Naive thymus-derived CD4-positive, alpha-beta T cell (primary cell): ENCODE results near the gene ANGPT4. TPM values are rescaled to one million over a fixed set of nuclear protein-coding genes. Genes with fewer than 3 reads are reported as not detected.

Experiments
- ATAC-seq: fragments of 150-1000 bp; cut with Tn5 transposase; 2 replicates; pipeline ENCODE4 v1.10.0; 2021; ENCODE audit warnings: mild to moderate bottlenecking, moderate library complexity
- CTCF ChIA-PET: fragments of 350-600 bp; sonication (Branson Sonifier 250); formaldehyde crosslinking; loops from one replicate; lab custom pipeline; 2021; ENCODE audit warnings: antibody characterized with exemption; lab: Charles Lee
- POLR2A ChIA-PET: fragments of 350-600 bp; sonication (Branson Sonifier 250); formaldehyde crosslinking; loops from one replicate; lab custom pipeline; 2021; ENCODE audit warnings: antibody characterized with exemption, inconsistent platforms; lab: Charles Lee
- DNase-seq, 9 donors: peaks; one replicate each; pipeline versions ENCODE4 v3.0.0 to v3.0.0-alpha.2; 2020 to 2022; ENCODE audit warnings: mixed read lengths in 1 of 9
- H3K27ac ChIP-seq: one replicate; pipeline ENCODE4 v1.7.0; 2013; ENCODE audit warnings: mild to moderate bottlenecking, low read depth, low read length, moderate library complexity
- H3K27me3 ChIP-seq, 2 donors: one replicate each; pipeline ENCODE4 v1.7.0; 2013; ENCODE audit warnings: low read length in 2 of 2, mild to moderate bottlenecking in 2 of 2, moderate library complexity in 2 of 2; ENCODE audit not compliant: control insufficient read depth in 2 of 2, insufficient read depth in 2 of 2
- H3K36me3 ChIP-seq, 3 experiments: 1 replicate in 2 of 3; 2 replicates in 1 of 3; pipeline ENCODE4 v1.7.0; 2013; ENCODE audit warnings: low read length in 3 of 3, mild to moderate bottlenecking in 3 of 3, moderate library complexity in 1 of 3; ENCODE audit not compliant: insufficient read depth in 3 of 3, control insufficient read depth in 2 of 3
- H3K4me1 ChIP-seq, 2 donors: one replicate each; pipeline ENCODE4 v1.7.0; 2013; ENCODE audit warnings: low read length in 2 of 2, mild to moderate bottlenecking in 2 of 2, moderate library complexity in 1 of 2; ENCODE audit not compliant: control insufficient read depth in 2 of 2, insufficient read depth in 2 of 2
- H3K4me3 ChIP-seq: 2 replicates; pipeline ENCODE4 v1.7.0; 2013; ENCODE audit warnings: mild to moderate bottlenecking, low read length
- H3K9me3 ChIP-seq, 3 experiments: 1 replicate in 2 of 3; 2 replicates in 1 of 3; pipeline ENCODE4 v1.7.0; 2013; ENCODE audit warnings: low read length in 3 of 3; ENCODE audit not compliant: control insufficient read depth in 2 of 3
- H3K27ac Mint-ChIP-seq, 9 donors: one replicate each; pipeline ENCODE4 v1.8.0; 2020 to 2022; ENCODE audit warnings: mixed read lengths in 9 of 9, mild to moderate bottlenecking in 8 of 9, moderate library complexity in 5 of 9, inconsistent platforms in 2 of 9
- H3K27me3 Mint-ChIP-seq, 5 donors: one replicate each; pipeline ENCODE4 v1.8.0; 2021 to 2022; ENCODE audit warnings: mixed read lengths in 5 of 5, mild to moderate bottlenecking in 1 of 5
- H3K36me3 Mint-ChIP-seq, 5 donors: one replicate each; pipeline ENCODE4 v1.8.0; 2020 to 2022; ENCODE audit warnings: mixed read lengths in 5 of 5, mild to moderate bottlenecking in 3 of 5, inconsistent platforms in 1 of 5
- H3K4me1 Mint-ChIP-seq, 7 donors: one replicate each; pipeline ENCODE4 v1.8.0; 2020 to 2022; ENCODE audit warnings: mixed read lengths in 7 of 7, mild to moderate bottlenecking in 3 of 7, inconsistent platforms in 1 of 7
- H3K4me3 Mint-ChIP-seq, 10 donors: one replicate each; pipeline ENCODE4 v1.8.0; 2020 to 2022; ENCODE audit warnings: mild to moderate bottlenecking in 10 of 10, mixed read lengths in 10 of 10, moderate library complexity in 6 of 10, inconsistent platforms in 2 of 10
- H3K9me3 Mint-ChIP-seq, 11 donors: one replicate each; pipeline ENCODE4 v1.8.0; 2020 to 2022; ENCODE audit warnings: mixed read lengths in 11 of 11, mild to moderate bottlenecking in 4 of 11, inconsistent platforms in 1 of 11, moderate library complexity in 1 of 11
- intact Hi-C, 2 donors: fragments of 100-400 bp; cut with micrococcal nuclease; formaldehyde crosslinking; loops; one replicate each; pipeline ENCODE4 v1.15.1; 2023
- polyA plus RNA-seq, 2 donors: library from polyadenylated mRNA; unstranded; fragments of 300-500 nt; fragmentation: Illumina TruSeq; gene quantifications; one replicate each; pipeline ENCODE4 v1.2.3, GENCODE V29; 2021
- total RNA-seq, 6 experiments: library from RNA in 5 of 6; stranded (reverse) in 5 of 6; gene quantifications; 1 replicate in 5 of 6; 2 replicates in 1 of 6; pipeline ENCODE4 v1.2.3 and lab custom pipeline; 2021 to 2026

Gene ANGPT4
- total and polyA plus RNA-seq, 7 experiments from 2014 or later: not detected

DNA sequence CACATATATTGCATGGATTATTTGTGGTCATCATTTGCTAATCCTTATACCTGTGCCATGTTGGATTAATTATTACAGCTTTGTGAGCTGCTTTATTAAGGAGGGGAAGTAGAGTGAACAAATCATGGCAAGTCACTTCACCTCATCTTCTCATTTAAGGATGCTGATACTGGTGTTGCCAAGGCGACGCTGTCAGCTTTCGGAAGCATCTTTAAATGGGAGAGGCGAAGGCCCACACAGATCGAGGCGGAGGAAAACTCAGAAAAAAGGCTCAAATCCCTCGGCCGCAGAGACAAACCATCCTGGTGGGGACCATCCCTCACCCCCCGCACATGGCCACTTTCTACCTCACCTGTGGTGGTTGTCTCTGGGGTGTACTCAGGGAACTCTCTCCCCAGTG, 47.9 kb downstream of the ANGPT4 start:
- ATAC-seq (no peak), DNase-seq (no peak)
- no peak overlapping the region for H3K27ac ChIP-seq
- H3K27me3 ChIP-seq: no peaks in the 10 kb centered on the region
- H3K4me1 Mint-ChIP-seq: peaks cover 0 to 6% (median under 1%) of the 10 kb centered on the region in 7 donors
- POLR2A ChIA-PET: no interaction called here
- H3K36me3 ChIP-seq: no peaks in the 10 kb centered on the region
- peak overlapping the region in 1 of 9 donors; percentile 65 for H3K27ac Mint-ChIP-seq
- intact Hi-C loops: no loop called here
- no peak overlapping the region for H3K4me3 ChIP-seq
- peaks cover 0 to 2% (median 0%) of the 10 kb centered on the region in 11 donors for H3K9me3 Mint-ChIP-seq
- CTCF ChIA-PET: no interaction called here
- H3K9me3 ChIP-seq: no peaks in the 10 kb centered on the region
- no peaks in the 10 kb centered on the region for H3K4me1 ChIP-seq
- peaks cover 0 to 7% (median under 1%) of the 10 kb centered on the region in 5 donors for H3K27me3 Mint-ChIP-seq
- peaks cover 0 to 2% (median 0%) of the 10 kb centered on the region in 5 donors for H3K36me3 Mint-ChIP-seq
- H3K4me3 Mint-ChIP-seq: no peak overlapping the region

DNA sequence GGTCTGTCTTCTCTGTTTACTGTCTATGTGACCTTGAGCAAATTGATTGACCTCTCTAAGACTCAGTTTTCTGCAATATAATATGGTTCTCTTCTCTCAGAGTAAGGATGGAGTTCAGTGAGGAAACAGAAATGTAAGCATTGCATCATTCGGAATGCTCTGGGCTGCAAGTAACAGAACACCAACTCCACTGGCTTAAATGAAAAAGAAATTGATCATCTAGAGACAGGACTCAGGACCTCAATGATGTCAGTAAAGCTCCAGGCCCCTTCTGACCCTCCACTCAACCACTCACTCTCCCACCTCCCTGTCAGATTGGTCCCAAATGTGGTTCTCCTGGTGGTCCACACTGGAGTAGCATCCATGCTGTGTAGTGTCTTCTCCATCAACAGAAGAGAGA, 50.7 kb downstream of the ANGPT4 start:
- Histone ChIP-seq H3K4me1 (no peaks in the 10 kb centered on the region), H3K27ac (no peak overlapping the region), H3K36me3 (no peaks in the 10 kb centered on the region), H3K4me3 (no peak overlapping the region), H3K9me3 (no peaks in the 10 kb centered on the region), H3K27me3 (no peaks in the 10 kb centered on the region)
- ChIA-PET CTCF (no interaction called here), POLR2A (interaction anchor here (0.7 kb wide), 1 partner anchor 16 kb away, joined by 3 read pairs; no protein-coding TSS in a partner anchor)
- Mint-ChIP-seq H3K9me3 (peaks cover 0 to 2% (median 0%) of the 10 kb centered on the region in 11 donors), H3K4me3 (no peak overlapping the region), H3K36me3 (peaks cover 0 to 3% (median 0%) of the 10 kb centered on the region in 5 donors), H3K27ac (peak overlapping the region in 1 of 9 donors; percentile 3), H3K27me3 (peaks cover 0 to 7% (median 0%) of the 10 kb centered on the region in 5 donors), H3K4me1 (peaks cover 0 to 19% (median under 1%) of the 10 kb centered on the region in 7 donors)
- intact Hi-C loops: no loop called here
- DNase-seq (no peak), ATAC-seq (no peak)

DNA sequence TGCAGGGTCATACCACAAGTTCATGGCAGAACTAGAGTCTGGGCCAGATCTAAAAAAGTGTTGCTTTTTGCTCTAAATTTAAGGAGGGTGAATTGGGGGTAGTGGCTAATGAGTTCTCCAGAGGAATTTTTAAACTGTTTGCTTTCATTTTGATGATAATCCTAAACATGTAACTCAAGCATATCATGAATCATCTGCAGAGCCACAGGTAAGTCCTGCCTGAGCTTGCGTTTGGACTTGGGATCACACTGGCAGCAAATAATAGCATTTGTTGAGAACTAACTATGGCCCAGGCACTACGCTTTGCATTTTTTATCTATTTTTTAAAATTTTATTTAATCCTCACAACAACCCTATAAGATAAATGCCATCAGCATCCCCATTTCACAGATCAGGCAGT, 55.2 kb downstream of the ANGPT4 start:
- intact Hi-C loops: loop anchor here in 1 of 2 donors (2.0 kb wide), 1 partner anchor 14 kb away; no protein-coding TSS in a partner anchor
- Histone ChIP-seq H3K4me1 (peaks cover 10 to 19% of the 10 kb centered on the region in 2 donors), H3K27ac (no peak overlapping the region), H3K36me3 (no peaks in the 10 kb centered on the region), H3K4me3 (no peak overlapping the region), H3K27me3 (no peaks in the 10 kb centered on the region), H3K9me3 (no peaks in the 10 kb centered on the region)
- peaks cover 0 to 19% (median 0%) of the 10 kb centered on the region in 5 donors for H3K36me3 Mint-ChIP-seq
- ATAC-seq (no peak), DNase-seq (no peak)
- H3K27me3 Mint-ChIP-seq: peaks cover 0 to 5% (median 0%) of the 10 kb centered on the region in 5 donors
- peaks cover 19 to 62% (median 30%) of the 10 kb centered on the region in 7 donors for H3K4me1 Mint-ChIP-seq
- POLR2A ChIA-PET: no interaction called here
- CTCF ChIA-PET: no interaction called here
- H3K9me3 Mint-ChIP-seq: no peaks in the 10 kb centered on the region
- no peak overlapping the region for H3K27ac Mint-ChIP-seq
- H3K4me3 Mint-ChIP-seq: no peak overlapping the region

DNA sequence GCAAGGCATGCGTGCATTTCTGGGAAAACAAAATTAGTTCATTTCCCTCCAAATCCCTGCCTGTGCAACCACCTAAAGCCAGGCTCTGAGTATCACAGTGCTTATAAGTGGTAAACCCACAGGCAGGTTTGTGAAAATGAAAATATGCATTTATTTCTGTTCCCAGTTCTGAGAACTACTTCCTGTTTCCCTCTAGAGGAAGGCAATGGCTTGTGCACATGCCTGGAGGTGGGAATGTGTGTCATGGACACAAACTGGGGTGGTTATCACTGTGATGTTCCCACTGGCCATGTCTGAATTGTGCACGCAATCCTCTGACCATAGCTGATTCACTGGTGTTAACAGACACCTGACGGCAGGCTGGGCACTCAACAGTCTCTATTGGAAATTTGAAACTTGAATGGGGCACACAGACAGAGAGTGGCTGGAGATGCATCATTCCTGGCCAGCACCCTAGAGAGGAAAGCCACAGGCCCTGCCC, 56.3 kb downstream of the ANGPT4 start:
- ATAC-seq (no peak), DNase-seq (no peak)
- Histone ChIP-seq H3K4me1 (peaks cover 14 to 27% of the 10 kb centered on the region in 2 donors), H3K9me3 (no peaks in the 10 kb centered on the region), H3K36me3 (no peaks in the 10 kb centered on the region), H3K27ac (no peak overlapping the region), H3K4me3 (no peak overlapping the region), H3K27me3 (no peaks in the 10 kb centered on the region)
- ChIA-PET POLR2A (interaction anchor here (1.6 kb wide), 1 partner anchor 16 kb away, joined by 6 read pairs; no protein-coding TSS in a partner anchor), CTCF (interaction anchor here (0.9 kb wide), 1 partner anchor 96 kb away, joined by 3 read pairs; no protein-coding TSS in a partner anchor)
- Mint-ChIP-seq H3K4me3 (peak overlapping the region in 1 of 10 donors; percentile 71), H3K27me3 (no peaks in the 10 kb centered on the region), H3K9me3 (no peaks in the 10 kb centered on the region), H3K4me1 (peaks cover 23 to 70% (median 41%) of the 10 kb centered on the region in 7 donors), H3K27ac (peak overlapping the region in 2 of 9 donors; percentile 76 to 81), H3K36me3 (peaks cover 0 to 19% (median 0%) of the 10 kb centered on the region in 5 donors)
- intact Hi-C loops: loop anchor here in 1 of 2 donors (2.0 kb wide), 1 partner anchor 13 kb away; no protein-coding TSS in a partner anchor

DNA sequence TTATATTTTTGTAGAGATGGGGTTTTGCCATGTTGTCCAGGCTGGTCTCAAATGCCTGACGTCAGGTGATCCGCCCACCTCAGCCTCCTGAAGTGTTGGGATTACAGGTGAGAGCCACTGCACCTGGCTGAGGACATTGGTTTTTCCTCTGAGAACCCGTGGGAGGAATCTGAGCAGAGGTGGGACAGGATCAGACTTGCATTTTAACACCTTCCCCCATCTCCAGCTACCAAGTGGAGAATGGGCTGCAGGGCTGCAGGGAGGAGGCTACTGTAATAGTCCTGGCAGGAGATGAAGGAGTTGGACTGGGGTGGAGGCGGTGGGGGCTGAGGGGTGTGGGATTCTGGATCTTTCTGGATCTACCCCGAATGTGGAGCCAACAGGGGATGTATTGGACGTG, 58.1 kb downstream of the ANGPT4 start:
- ATAC-seq (no peak), DNase-seq (no peak)
- no peaks in the 10 kb centered on the region for H3K9me3 ChIP-seq
- Mint-ChIP-seq H3K4me3 (peak overlapping the region in 2 of 10 donors; percentile 6 to 16), H3K9me3 (peaks cover 0 to 2% (median 0%) of the 10 kb centered on the region in 11 donors), H3K27ac (peak overlapping the region in 5 of 9 donors; percentile 3 to 71 (median 41)), H3K36me3 (peaks cover 0 to 26% (median 4%) of the 10 kb centered on the region in 5 donors), H3K4me1 (peaks cover 29 to 78% (median 56%) of the 10 kb centered on the region in 7 donors), H3K27me3 (no peaks in the 10 kb centered on the region)
- intact Hi-C loops: no loop called here
- no peaks in the 10 kb centered on the region for H3K27me3 ChIP-seq
- no peak overlapping the region for H3K4me3 ChIP-seq
- peaks cover 14 to 27% of the 10 kb centered on the region in 2 donors for H3K4me1 ChIP-seq
- ChIA-PET POLR2A (interaction anchor here (3.0 kb wide), 1 partner anchor 11 kb away, joined by 13 read pairs; no protein-coding TSS in a partner anchor), CTCF (no interaction called here)
- H3K36me3 ChIP-seq: no peaks in the 10 kb centered on the region
- H3K27ac ChIP-seq: no peak overlapping the region

DNA sequence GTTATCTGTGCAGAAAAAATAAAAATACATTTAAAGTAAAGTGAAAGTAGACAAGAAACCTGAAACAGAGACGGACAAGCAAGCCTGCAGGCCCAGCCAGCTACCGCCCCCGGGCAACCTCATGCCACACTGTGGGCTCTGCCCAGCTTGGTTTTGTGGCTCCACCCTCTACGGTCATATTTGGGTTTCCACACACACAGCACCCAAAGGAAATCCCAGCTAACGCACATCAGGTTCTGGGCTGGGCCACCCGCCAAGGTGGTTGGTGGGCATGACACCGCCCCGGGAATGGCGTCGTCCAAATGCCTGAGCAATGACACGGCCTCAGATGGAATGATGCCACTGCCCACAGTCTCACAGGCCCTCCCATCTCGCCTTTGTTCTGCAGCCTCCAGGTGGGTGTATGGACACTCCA, 59.8 kb downstream of the ANGPT4 start:
- ATAC-seq (peak; percentile 82), DNase-seq (peak in 7 of 9 donors; percentile 22 to 52 (median 39))
- intact Hi-C loops: no loop called here
- peaks cover 39 to 88% (median 71%) of the 10 kb centered on the region in 7 donors for H3K4me1 Mint-ChIP-seq
- peak overlapping the region; percentile 45 to 77 (median 66) for H3K4me3 Mint-ChIP-seq
- H3K27me3 ChIP-seq: no peaks in the 10 kb centered on the region
- H3K27ac Mint-ChIP-seq: peak overlapping the region; percentile 64 to 91 (median 80)
- H3K27ac ChIP-seq: peak overlapping the region; percentile 51
- no peaks in the 10 kb centered on the region for H3K9me3 ChIP-seq
- H3K36me3 Mint-ChIP-seq: peaks cover 0 to 37% (median 4%) of the 10 kb centered on the region in 5 donors
- H3K36me3 ChIP-seq: no peaks in the 10 kb centered on the region
- CTCF ChIA-PET: no interaction called here
- H3K4me1 ChIP-seq: peaks cover 14 to 34% of the 10 kb centered on the region in 2 donors
- POLR2A ChIA-PET: interaction anchor here (0.9 to 3.0 kb wide), 3 partner anchors 9 to 100 kb away, joined by 3 to 13 read pairs (median 11); partner anchors contain the start of gene FAM110A
- H3K4me3 ChIP-seq: peak overlapping the region; percentile 6
- H3K9me3 Mint-ChIP-seq: peaks cover 0 to 2% (median 0%) of the 10 kb centered on the region in 11 donors
- no peaks in the 10 kb centered on the region for H3K27me3 Mint-ChIP-seq
